ENCODE results near the gene VWA2. TPM values are rescaled to one million over a fixed set of nuclear protein-coding genes. Genes with fewer than 3 reads are reported as not detected.

Gene VWA2
- total RNA-seq, 1 donor from 2014 or later: not detected

- DNase-seq (ENCODE audit: low spot score): peak; percentile 72
Measured at GRCh38 chr10:114271779-114272167, 32.7 kb downstream of the VWA2 start.

GRCh38 chr10:114272696-114273095 lies 33.6 kb downstream of the VWA2 start:
- intact Hi-C loops (cut with DNase I): loop anchor here (5.0 kb wide), 1 partner anchor 100 kb away; the partner anchor contains the start of gene CCDC186
- DNase-seq (ENCODE audit: low spot score): peak; percentile 17

More at GRCh38 chr10:114271779-114272167, 32.7 kb downstream of the VWA2 start:
- intact Hi-C loops (cut with DNase I): loop anchor here (5.0 kb wide), 1 partner anchor 99 kb away; the partner anchor contains the start of gene CCDC186

GRCh38 chr10:114273910-114274309 lies 34.9 kb downstream of the VWA2 start:
- DNase-seq (ENCODE audit: low spot score): peak; percentile 20
- intact Hi-C loops (cut with DNase I): loop anchor here (5.0 kb wide), 1 partner anchor 102 kb away; the partner anchor contains the start of gene CCDC186

- intact Hi-C loops (cut with DNase I): loop anchor here (5.0 kb wide), 1 partner anchor 103 kb away; the partner anchor contains the start of gene CCDC186
- DNase-seq (ENCODE audit: low spot score): peak; percentile 68
Measured at GRCh38 chr10:114274616-114275453, 35.8 kb downstream of the VWA2 start.

GRCh38 chr10:114276066-114276465 lies 37.0 kb downstream of the VWA2 start:
- DNase-seq (ENCODE audit: low spot score): peak; percentile 31
- intact Hi-C loops (cut with DNase I): no loop called here

- DNase-seq (ENCODE audit: low spot score): peak; percentile 26
- intact Hi-C loops (cut with DNase I): no loop called here
Measured at GRCh38 chr10:114276671-114277070, 37.6 kb downstream of the VWA2 start.

GRCh38 chr10:114278140-114278883 lies 39.3 kb downstream of the VWA2 start:
- intact Hi-C loops (cut with DNase I): no loop called here

GRCh38 chr10:114278884-114279191 lies 39.8 kb downstream of the VWA2 start:
- DNase-seq (ENCODE audit: low spot score): no peak
- intact Hi-C loops (cut with DNase I): no loop called here

More at GRCh38 chr10:114278140-114278883, 39.3 kb downstream of the VWA2 start:
- DNase-seq (ENCODE audit: low spot score): peak; percentile 72

- peak; percentile 69 for DNase-seq (ENCODE audit: low spot score)
- intact Hi-C loops (cut with DNase I): no loop called here
Measured at GRCh38 chr10:114279289-114279688, 40.2 kb downstream of the VWA2 start.

- peak; percentile 36 for DNase-seq (ENCODE audit: low spot score)
- intact Hi-C loops (cut with DNase I): no loop called here
Measured at GRCh38 chr10:114279901-114280644, 41.0 kb downstream of the VWA2 start.

GRCh38 chr10:114281006-114281405 lies 42.0 kb downstream of the VWA2 start:
- DNase-seq (ENCODE audit: low spot score): peak; percentile 63
- intact Hi-C loops (cut with DNase I): no loop called here

- DNase-seq (ENCODE audit: low spot score): peak; percentile 59
- intact Hi-C loops (cut with DNase I): no loop called here
Measured at GRCh38 chr10:114281461-114281860, 42.4 kb downstream of the VWA2 start.

GRCh38 chr10:114282526-114282925 lies 43.5 kb downstream of the VWA2 start:
- DNase-seq (ENCODE audit: low spot score): peak; percentile 54

GRCh38 chr10:114283091-114283490 lies 44.0 kb downstream of the VWA2 start:
- DNase-seq (ENCODE audit: low spot score): peak; percentile 57
- intact Hi-C loops (cut with DNase I): no loop called here

More at GRCh38 chr10:114282526-114282925, 43.5 kb downstream of the VWA2 start:
- intact Hi-C loops (cut with DNase I): no loop called here

- DNase-seq (ENCODE audit: low spot score): peak; percentile 44
- intact Hi-C loops (cut with DNase I): no loop called here
Measured at GRCh38 chr10:114283535-114284234, 44.6 kb downstream of the VWA2 start.

- peak; percentile 68 for DNase-seq (ENCODE audit: low spot score)
- intact Hi-C loops (cut with DNase I): no loop called here
Measured at GRCh38 chr10:114284346-114285071, 45.5 kb downstream of the VWA2 start.

- intact Hi-C loops (cut with DNase I): no loop called here
- DNase-seq (ENCODE audit: low spot score): peak; percentile 63
Measured at GRCh38 chr10:114285961-114286441, 46.9 kb downstream of the VWA2 start.

- peak; percentile 36 for DNase-seq (ENCODE audit: low spot score)
- intact Hi-C loops (cut with DNase I): no loop called here
Measured at GRCh38 chr10:114286921-114287320, 47.9 kb downstream of the VWA2 start.
